GM18502 (cell line): ENCODE results near the gene ELOVL7.
"Not testable (repeated sequence)": the region's sequence is repeated elsewhere in the genome, so short reads cannot be mapped to it uniquely, and the experiment has no call there.

Source experiments
- ATAC-seq: cut with Tn5 transposase; IDR thresholded peaks from one replicate; pipeline ENCODE4 v1.9.1; 2021; ENCODE audit warnings: mild to moderate bottlenecking; ENCODE audit not compliant: unreplicated experiment, poor library complexity

Gene ELOVL7

GRCh38 chr5:60843936-60844905 lies at the start of gene ELOVL7:
TSS of gene ELOVL7 (minus strand) at chr5:60844269. CDS start at chr5:60787397, 56,872 bp downstream.
- peak; percentile 95 for ATAC-seq

GRCh38 chr5:60893521-60893920 lies 49.5 kb upstream of the ELOVL7 start:
- ATAC-seq = no peak

- no peak for ATAC-seq
Measured at GRCh38 chr5:60891667-60892066, 47.6 kb upstream of the ELOVL7 start.

- ATAC-seq = no peak
Measured at GRCh38 chr5:60888359-60889061, 44.4 kb upstream of the ELOVL7 start.

GRCh38 chr5:60887746-60888145 lies 43.7 kb upstream of the ELOVL7 start:
- ATAC-seq = no peak

GRCh38 chr5:60887096-60887495 lies 43.0 kb upstream of the ELOVL7 start:
- no peak for ATAC-seq

- ATAC-seq = no peak
Measured at GRCh38 chr5:60886158-60886557, 42.1 kb upstream of the ELOVL7 start.

GRCh38 chr5:60883229-60883628 lies 39.2 kb upstream of the ELOVL7 start:
- no peak for ATAC-seq

- no peak for ATAC-seq
Measured at GRCh38 chr5:60872892-60873291, 28.8 kb upstream of the ELOVL7 start.

- ATAC-seq = no peak
Measured at GRCh38 chr5:60870857-60871256, 26.8 kb upstream of the ELOVL7 start.

GRCh38 chr5:60860572-60860971 lies 16.5 kb upstream of the ELOVL7 start:
- ATAC-seq = not testable (repeated sequence)

- ATAC-seq = no peak
Measured at GRCh38 chr5:60856066-60856465, 12.0 kb upstream of the ELOVL7 start.

- no peak for ATAC-seq
Measured at GRCh38 chr5:60852940-60853339, 8.9 kb upstream of the ELOVL7 start.

GRCh38 chr5:60852317-60852716 lies 8.2 kb upstream of the ELOVL7 start:
- ATAC-seq = no peak

- ATAC-seq = no peak
Measured at GRCh38 chr5:60851626-60852025, 7.6 kb upstream of the ELOVL7 start.

GRCh38 chr5:60846298-60846697 lies 2.2 kb upstream of the ELOVL7 start:
- ATAC-seq = no peak

- peak; percentile 33 for ATAC-seq
Measured at GRCh38 chr5:60843386-60843935, 608 bp downstream of the ELOVL7 start.

- no peak for ATAC-seq
Measured at GRCh38 chr5:60842871-60843385, 1.1 kb downstream of the ELOVL7 start.

- ATAC-seq = no peak
Measured at GRCh38 chr5:60841361-60841760, 2.7 kb downstream of the ELOVL7 start.

- ATAC-seq = no peak
Measured at GRCh38 chr5:60836131-60836530, 7.9 kb downstream of the ELOVL7 start.

GRCh38 chr5:60835554-60835953 lies 8.5 kb downstream of the ELOVL7 start:
- no peak for ATAC-seq
